ENCODE data around the gene ST3GAL4.

Gene ST3GAL4

GRCh38 chr11:126451211-126451802, 95.8 kb downstream of the ST3GAL4 start:
- no peak overlapping the region for H3K4me3 ChIP-seq (replicated peaks; ENCODE audit: low read depth, low read length)
- DNase-seq (ENCODE audit: extremely low read depth, low read depth): no peak
- TF ChIP-seq, protein P1, sequence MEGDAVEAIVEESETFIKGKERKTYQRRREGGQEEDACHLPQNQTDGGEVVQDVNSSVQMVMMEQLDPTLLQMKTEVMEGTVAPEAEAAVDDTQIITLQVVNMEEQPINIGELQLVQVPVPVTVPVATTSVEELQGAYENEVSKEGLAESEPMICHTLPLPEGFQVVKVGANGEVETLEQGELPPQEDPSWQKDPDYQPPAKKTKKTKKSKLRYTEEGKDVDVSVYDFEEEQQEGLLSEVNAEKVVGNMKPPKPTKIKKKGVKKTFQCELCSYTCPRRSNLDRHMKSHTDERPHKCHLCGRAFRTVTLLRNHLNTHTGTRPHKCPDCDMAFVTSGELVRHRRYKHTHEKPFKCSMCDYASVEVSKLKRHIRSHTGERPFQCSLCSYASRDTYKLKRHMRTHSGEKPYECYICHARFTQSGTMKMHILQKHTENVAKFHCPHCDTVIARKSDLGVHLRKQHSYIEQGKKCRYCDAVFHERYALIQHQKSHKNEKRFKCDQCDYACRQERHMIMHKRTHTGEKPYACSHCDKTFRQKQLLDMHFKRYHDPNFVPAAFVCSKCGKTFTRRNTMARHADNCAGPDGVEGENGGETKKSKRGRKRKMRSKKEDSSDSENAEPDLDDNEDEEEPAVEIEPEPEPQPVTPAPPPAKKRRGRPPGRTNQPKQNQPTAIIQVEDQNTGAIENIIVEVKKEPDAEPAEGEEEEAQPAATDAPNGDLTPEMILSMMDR (IDR thresholded peaks at IDR 0.05; ENCODE audit: low read depth, low read length, missing control alignments): no peak

DNA sequence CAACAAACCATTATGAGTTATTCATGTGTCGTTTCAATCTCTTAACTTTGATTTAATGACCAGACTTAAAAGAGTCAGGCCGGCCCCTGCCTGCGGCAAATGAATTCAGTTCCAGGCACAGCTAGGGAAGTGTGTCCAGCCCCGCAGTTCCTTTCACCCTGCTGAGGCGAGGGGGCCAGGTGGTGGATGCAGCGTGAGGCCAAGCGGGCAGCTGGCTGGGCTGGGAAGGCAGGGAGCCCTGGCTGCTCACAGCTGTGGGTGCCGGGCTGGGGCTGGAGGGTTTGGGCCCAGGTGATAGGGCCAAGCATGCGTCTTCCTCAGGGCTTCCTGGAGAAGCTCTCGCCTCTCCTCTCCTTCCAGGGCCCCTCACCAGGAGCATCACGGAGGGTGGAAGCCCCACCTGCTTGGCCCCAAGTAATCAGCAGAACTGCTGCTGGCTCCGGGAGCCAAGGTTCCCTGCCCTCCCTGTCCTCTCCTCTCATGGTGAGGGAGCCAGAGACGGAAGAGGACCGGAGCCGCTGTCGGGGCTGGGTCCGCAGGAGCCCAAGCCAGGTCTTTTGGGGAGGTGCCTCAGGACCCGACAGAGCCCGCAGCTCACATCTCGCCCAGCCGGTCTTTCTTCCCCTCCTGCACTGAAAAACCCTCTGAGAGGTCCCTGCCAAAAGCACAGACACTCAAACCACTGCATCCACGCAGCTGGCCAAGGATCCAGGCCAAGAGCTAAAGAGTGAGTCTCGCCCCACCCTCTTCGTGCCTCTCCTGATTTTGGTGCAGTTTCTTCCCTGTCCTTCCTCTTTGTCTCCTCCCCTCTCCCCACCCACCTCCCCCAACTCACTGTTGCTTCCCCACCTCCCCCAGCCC, 97.0 kb downstream of the ST3GAL4 start:
- DNase-seq (ENCODE audit: extremely low read depth, low read depth): no peak
- TF ChIP-seq, protein P1 (IDR thresholded peaks at IDR 0.05; ENCODE audit: low read depth, low read length, missing control alignments): no peak
- H3K4me3 ChIP-seq (replicated peaks; ENCODE audit: low read depth, low read length): no peak overlapping the region

GRCh38 chr11:126456089-126456488, 100.6 kb downstream of the ST3GAL4 start:
- DNase-seq (ENCODE audit: extremely low read depth, low read depth): no peak
- H3K4me3 ChIP-seq (replicated peaks; ENCODE audit: low read depth, low read length): no peak overlapping the region
- TF ChIP-seq, protein P1 (IDR thresholded peaks at IDR 0.05; ENCODE audit: low read depth, low read length, missing control alignments): no peak

GRCh38 chr11:126456783-126457542, 101.5 kb downstream of the ST3GAL4 start:
- DNase-seq (ENCODE audit: extremely low read depth, low read depth): no peak
- TF ChIP-seq, protein P1 (IDR thresholded peaks at IDR 0.05; ENCODE audit: low read depth, low read length, missing control alignments): no peak
- no peak overlapping the region for H3K4me3 ChIP-seq (replicated peaks; ENCODE audit: low read depth, low read length)

- TF ChIP-seq, protein P1 (IDR thresholded peaks at IDR 0.05; ENCODE audit: low read depth, low read length, missing control alignments): no peak
- no peak overlapping the region for H3K4me3 ChIP-seq (replicated peaks; ENCODE audit: low read depth, low read length)
- DNase-seq (ENCODE audit: extremely low read depth, low read depth): no peak
Measured at GRCh38 chr11:126457817-126458216, 102.3 kb downstream of the ST3GAL4 start.

- H3K4me3 ChIP-seq (replicated peaks; ENCODE audit: low read depth, low read length): no peak overlapping the region
- TF ChIP-seq, protein P1 (IDR thresholded peaks at IDR 0.05; ENCODE audit: low read depth, low read length, missing control alignments): no peak
- DNase-seq (ENCODE audit: extremely low read depth, low read depth): peak; percentile 39
Measured at GRCh38 chr11:126459691-126460281, 104.3 kb downstream of the ST3GAL4 start.

Data from HFF-Myc (cell line).